NCI-H2196 treated with DMSO at 0.1 percent for 48 hours (cell line): Measurements from ENCODE around the gene TMEM222.

ENCODE experiments used
- DNase-seq: peaks from one replicate; lab custom pipeline; 2025; ENCODE audit not compliant: unreplicated experiment; lab: John Stamatoyannopoulos, UW

The TMEM222 gene

GRCh38 chr1:27306071-27306470 is 15.9 kb upstream of the TMEM222 start:
- no peak for DNase-seq

DNA sequence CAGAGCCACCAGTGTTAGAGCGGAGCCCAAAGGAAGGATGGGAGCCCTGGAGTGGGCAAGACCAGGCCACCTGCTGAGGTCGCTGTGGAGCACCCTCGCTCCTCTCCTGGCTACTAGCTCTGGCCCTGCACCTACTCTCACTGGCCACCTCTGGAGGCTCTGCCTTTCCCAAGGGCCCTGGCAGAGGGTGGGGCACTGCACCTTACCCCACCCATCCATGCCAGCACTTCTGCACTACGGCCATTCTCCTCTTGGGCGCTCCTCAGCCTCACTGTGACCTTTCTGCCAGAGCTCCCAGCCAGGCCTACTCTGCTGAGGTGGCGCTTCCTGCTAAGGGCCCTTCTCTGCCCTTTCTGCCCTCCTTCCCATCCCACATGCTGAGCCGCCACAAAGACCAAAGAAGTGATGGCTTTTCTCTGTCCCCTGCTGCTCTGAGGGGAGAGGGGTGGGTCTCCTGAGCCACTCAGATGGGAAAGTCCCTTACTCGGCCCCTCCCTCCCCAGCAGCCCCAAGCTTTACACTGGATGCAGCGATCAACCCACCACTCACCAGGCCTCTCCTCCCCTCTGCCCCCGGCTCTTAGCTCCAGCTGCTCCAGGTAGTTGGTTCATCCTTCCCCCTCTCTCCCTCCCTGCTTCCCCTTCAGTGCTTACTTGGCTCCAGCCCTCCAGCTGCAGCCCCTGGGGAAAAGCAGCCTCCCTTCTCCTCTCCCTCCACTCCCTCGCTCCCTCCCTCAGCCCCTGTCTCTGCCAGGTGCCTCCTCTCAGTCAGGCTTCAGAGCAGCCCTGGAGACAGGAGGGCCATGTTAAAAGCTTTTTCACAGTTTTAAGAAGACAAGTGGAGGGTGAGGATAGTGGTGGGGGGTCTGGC is 14.8 kb upstream of the TMEM222 start:
- no peak for DNase-seq

DNA sequence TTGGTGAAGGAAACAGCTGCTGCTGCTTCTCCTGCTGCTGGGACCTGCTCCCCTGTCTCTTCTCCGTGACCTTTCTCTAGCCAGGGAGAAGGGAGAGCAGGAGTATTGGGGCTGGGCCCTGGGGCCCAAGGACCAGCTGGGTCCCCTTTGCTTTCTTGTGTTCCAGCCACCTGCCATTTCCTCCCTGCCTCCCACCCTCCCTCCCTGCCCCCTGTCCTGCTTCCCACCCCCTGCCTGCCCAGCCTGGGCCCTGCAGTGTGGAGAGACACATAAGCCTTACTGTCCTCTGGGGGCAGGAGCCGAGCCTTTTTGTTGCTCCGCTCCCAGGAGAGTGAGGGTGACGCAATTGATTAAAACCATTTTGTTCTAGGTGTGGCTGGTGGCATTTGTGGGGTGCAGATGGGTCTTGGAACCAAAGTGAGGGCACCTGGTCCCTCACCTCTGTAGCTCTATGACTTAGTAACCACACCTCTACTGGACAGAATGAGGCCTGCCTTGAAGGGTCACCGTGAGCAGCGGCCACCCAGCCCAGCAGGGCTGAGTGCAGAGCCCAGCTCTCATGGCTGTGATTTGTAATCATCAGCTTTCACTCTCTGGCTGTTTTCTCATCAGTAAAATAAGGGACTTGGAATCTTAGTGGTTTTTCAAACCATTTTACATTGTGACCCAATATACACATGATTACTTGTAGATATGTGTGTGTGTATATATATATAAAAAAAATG is 13.9 kb upstream of the TMEM222 start:
- no peak for DNase-seq

DNA sequence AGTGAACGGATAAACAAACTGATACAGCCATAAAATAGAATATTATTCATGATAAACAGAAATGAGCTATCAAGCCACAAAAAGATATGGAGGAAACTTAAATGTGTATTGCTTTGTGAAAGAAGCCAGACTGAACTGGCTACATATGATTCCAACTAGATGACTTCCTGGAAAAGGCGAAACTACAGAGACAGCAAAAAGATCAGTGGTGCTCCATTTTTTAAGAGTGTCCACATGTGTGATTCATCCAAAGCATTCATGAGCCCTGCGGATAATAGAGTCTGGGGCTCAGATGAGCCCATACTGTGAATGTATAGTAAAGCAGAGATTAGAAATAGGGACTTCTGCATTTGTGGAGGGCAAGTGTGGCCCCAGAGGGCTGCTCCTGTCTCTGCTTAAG is 7.8 kb upstream of the TMEM222 start:
- DNase-seq, result no peak

- DNase-seq, result no peak
These were observed 7.2 kb upstream of the TMEM222 start for GRCh38 chr1:27314737-27315136.

- no peak for DNase-seq
These were observed 5.1 kb upstream of the TMEM222 start for GRCh38 chr1:27316860-27317259.

GRCh38 chr1:27318136-27318535 is 3.8 kb upstream of the TMEM222 start:
- DNase-seq, result no peak

DNA sequence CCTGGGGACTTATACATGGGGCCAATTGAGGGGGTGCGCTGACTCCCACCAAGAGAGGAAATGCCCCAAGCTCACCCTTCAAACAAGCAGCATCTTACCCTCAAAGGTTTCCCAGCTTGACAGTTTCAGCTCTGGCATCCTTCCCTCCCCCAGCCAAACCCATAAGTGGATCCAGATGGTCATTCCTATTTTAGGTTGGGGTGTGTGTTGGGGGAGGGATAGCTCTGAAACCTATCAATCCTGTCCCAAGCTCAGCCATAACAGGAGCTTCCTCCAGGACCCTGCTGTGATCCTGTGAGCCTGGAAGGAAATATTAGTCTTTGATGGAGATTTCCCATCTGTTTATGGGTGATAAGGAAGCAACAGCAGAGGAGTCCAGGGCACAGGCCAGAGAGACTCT is 3.4 kb upstream of the TMEM222 start:
- no peak for DNase-seq

DNA sequence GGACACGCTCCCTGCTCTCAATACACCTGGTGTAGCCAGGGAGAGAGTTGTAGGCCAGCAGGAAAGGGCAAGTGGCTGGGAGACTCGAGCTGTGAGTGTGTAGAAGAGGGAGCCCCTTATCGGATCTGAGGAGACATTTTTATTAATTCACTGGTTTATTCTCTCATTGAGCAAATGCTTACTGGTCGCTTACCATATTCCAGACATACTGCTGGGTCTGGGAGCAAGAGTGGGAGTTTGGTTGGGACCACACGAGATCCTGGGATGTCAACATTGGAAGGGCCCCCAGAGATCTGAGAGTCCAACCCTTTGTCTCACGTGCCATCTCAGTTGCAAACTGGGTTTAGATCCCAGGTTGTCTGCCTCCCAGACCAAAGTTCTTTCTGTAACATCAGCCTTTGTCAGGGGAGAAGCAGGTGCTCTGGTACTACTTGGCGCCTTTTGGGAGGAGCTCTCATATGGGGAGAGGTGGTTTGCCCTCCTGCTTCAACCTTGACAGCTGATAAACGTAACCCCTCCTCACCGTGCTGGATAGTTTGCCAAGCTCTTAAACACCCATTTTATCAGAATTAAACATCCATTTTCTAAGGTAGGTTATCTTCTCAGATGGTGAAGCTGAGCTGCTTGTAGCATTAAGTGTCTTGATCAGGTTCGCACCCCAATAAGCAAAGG is 742 bp downstream of the TMEM222 start:
- DNase-seq, result no peak

DNA sequence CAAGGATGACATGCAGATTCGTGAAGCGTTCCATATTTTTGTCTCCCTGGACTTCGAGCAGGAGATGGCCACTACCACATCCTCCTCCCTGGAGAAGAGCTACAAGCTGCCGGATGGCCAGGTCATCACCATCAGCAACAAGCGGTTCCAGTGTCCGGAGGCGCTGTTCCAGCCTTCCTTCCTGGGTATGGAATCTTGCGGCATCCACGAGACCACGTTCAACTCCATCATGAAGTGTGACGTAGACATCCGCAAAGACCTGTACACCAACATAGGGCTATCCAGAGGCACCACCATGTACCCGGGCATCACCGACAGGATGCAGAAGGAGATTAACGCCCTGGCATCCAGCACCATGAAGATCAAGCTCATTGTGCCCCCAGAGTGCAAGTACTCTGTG is 3.3 kb downstream of the TMEM222 start:
- no peak for DNase-seq

GRCh38 chr1:27327964-27328363 is 6.0 kb downstream of the TMEM222 start:
- no peak for DNase-seq

- DNase-seq, result no peak
These were observed 8.8 kb downstream of the TMEM222 start for GRCh38 chr1:27330786-27331185.

GRCh38 chr1:27331426-27331825 is 9.5 kb downstream of the TMEM222 start:
- DNase-seq, result no peak

DNA sequence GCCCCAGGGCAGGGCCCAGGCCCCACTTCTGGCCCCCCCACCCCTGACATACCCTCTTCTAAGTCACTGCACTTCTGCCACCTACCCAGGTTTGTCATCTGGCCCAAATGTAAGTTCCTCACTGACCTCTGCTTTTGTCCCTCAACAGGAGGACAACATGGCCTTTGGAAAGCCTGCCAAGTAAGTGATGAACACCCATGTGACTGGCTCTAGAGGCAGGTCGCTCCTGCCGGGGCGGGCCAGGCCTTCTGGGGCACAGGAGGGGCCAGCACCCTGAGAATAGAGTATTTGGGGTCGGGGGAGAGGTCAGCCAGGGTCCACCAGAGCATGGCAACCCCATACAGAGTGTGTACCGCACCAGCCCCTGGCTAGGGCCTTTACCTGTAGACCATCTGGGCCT is 10.0 kb downstream of the TMEM222 start:
- no peak for DNase-seq

DNA sequence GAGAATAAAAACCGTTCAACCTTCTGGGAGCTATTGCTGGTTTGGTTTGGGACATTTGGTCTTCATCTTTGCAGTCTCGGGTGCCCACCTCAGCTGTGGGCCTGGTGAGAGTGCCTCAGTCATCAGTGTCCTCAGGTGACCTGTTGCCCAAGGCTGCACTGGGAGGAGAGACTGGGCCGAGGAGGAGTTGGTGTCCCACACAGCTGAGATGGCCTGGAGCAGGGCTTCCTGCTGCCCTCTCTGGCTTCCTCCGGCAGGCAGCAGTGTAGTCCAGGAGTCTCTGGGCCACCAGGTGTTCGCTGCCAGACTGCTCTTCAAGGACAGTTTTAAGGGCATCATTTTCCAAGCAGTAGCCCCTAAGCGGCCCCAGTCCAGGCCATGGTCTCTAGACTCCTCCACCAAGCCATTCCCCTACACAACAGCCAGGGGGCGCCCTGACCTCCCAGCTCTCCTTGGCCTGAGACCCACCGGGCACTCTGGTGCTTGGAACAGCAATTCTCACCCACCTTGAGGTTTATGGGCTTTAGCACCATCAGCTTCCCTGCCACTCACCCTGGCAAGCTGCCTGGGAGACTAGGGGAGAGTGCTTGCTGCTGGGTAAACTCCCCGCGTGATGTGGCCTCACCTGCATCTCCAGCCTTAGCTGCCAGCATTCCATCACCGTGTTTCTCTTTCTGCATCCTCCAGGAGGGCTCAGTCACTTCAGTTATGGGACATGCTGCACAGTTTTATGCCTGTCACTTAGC is 10.7 kb downstream of the TMEM222 start:
- peak; percentile 46 for DNase-seq

- DNase-seq, result no peak
These were observed 11.8 kb downstream of the TMEM222 start for GRCh38 chr1:27333717-27334279.

- no peak for DNase-seq
These were observed 13.8 kb downstream of the TMEM222 start for GRCh38 chr1:27335506-27336422.

- DNase-seq, result no peak
These were observed 14.8 kb downstream of the TMEM222 start for GRCh38 chr1:27336756-27337155.

GRCh38 chr1:27338751-27339150 is 16.8 kb downstream of the TMEM222 start:
- no peak for DNase-seq

DNA sequence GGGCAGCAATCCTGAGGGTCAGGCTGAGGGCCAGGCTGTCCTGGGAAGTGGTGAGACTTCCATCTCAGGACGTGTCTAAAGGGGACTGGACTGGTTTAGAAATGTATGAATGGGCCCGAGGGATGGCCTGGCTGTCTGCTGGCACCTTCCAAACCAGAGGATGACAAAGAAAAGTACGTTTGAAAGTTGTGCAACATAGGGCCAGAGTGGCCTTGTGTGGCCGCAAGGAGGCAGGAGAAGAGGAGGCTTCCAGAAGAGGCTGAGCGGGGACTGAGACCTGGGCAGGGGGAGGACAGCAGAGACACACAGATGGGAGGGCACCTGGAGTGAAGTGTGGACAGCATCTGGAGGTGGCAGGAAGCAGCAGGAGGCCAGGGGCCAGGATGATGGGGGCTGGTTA is 17.2 kb downstream of the TMEM222 start:
- no peak for DNase-seq
